GM13977 (cell line): ENCODE results near the gene DNAJC5G.

ENCODE experiments used
- DNase-seq: peaks from one replicate; pipeline ENCODE4 v3.0.0; 2012; ENCODE audit warnings: low spot score
- in situ Hi-C: fragments of 300-500 bp; cut with MboI; formaldehyde crosslinking; loops from one replicate; pipeline ENCODE4 v1.12.0; 2022; ENCODE audit warnings: low sequenced_read_pairs, low pct_unique_long_range_greater_than_20kb, mixed read lengths, inconsistent platforms; ENCODE audit not compliant: unreplicated experiment
- TF ChIP-seq, protein P1 (sequence below): IDR thresholded peaks from 2 replicates; pipeline ENCODE4 v1.5.1; 2012; ENCODE audit warnings: mild to moderate bottlenecking, control low read depth; ENCODE audit not compliant: insufficient read depth; ENCODE audit errors: extremely low read depth, missing control alignments

Gene DNAJC5G

DNA sequence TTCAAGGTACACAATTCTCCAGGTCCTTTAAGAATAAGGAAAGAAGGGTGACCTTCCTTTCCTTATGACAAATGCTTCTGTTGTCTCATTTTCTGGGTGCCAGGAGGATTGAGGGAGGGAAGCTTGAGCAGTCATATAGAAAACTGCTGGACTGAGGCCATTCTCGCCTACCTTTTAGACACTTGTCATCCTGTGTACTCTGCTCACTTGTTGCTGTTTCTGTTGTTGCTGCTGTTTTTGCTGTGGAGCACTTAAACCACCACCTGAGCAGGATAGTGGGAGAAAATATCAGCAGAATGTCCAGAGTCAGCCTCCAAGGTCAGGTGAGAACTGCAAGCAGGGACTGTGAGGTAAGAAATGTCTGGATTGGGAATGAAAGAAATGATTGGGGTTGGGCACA lies 2.8 kb downstream of the DNAJC5G start:
- no peak for DNase-seq
- in situ Hi-C loops, result loop anchor here (25.0 kb wide), 2 partner anchors 316 to 441 kb away; partner anchors contain the start of genes DPYSL5 and MAPRE3
- TF ChIP-seq, protein P1, sequence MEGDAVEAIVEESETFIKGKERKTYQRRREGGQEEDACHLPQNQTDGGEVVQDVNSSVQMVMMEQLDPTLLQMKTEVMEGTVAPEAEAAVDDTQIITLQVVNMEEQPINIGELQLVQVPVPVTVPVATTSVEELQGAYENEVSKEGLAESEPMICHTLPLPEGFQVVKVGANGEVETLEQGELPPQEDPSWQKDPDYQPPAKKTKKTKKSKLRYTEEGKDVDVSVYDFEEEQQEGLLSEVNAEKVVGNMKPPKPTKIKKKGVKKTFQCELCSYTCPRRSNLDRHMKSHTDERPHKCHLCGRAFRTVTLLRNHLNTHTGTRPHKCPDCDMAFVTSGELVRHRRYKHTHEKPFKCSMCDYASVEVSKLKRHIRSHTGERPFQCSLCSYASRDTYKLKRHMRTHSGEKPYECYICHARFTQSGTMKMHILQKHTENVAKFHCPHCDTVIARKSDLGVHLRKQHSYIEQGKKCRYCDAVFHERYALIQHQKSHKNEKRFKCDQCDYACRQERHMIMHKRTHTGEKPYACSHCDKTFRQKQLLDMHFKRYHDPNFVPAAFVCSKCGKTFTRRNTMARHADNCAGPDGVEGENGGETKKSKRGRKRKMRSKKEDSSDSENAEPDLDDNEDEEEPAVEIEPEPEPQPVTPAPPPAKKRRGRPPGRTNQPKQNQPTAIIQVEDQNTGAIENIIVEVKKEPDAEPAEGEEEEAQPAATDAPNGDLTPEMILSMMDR, result no peak

DNA sequence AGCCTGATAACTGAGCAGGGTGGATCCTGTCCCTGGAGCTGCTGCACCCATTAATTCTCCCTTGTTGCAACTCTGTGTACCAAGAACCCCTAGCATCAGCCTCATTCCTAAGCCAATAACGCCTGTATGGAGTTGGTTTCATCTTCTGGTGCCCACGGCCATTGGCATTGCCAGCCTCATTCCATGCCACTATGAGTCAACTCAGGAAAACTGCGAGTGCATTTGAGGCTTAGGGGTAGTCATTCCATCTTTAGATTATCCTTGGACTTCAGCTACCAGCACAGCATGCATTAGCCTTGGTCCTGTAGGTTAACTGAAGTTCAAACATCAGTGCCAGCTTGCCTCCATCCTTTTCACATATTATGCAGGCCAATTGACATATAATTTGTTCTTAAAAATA lies 5.6 kb downstream of the DNAJC5G start:
- no peak for DNase-seq
- in situ Hi-C loops, result loop anchor here (10.0 to 25.0 kb wide), 3 partner anchors 176 to 444 kb away; partner anchors contain the start of genes DPYSL5 and MAPRE3
- TF ChIP-seq, protein P1, result no peak

DNA sequence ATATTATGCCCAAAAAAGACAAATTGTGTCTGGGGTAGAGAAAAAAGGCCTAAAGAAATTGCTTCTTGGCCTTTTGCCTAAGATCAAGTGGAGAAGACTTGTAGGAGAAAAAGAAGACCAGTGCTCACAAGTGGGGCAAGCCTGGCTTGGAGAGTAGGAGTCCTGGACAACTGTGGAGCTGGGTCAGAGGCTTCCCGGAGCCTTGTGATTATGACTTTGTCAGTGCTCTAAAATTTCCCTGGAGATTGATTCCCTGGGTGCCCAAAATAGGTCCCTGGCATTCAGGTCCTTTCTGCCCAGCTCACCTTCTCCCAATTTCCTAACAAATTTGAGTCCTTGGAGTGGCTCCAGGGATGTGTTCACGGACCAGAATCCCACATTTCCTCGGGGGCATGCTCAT lies 6.2 kb downstream of the DNAJC5G start:
- in situ Hi-C loops, result loop anchor here (10.0 to 25.0 kb wide), 3 partner anchors 177 to 444 kb away; partner anchors contain the start of genes DPYSL5 and MAPRE3
- no peak for DNase-seq
- TF ChIP-seq, protein P1, result no peak

DNA sequence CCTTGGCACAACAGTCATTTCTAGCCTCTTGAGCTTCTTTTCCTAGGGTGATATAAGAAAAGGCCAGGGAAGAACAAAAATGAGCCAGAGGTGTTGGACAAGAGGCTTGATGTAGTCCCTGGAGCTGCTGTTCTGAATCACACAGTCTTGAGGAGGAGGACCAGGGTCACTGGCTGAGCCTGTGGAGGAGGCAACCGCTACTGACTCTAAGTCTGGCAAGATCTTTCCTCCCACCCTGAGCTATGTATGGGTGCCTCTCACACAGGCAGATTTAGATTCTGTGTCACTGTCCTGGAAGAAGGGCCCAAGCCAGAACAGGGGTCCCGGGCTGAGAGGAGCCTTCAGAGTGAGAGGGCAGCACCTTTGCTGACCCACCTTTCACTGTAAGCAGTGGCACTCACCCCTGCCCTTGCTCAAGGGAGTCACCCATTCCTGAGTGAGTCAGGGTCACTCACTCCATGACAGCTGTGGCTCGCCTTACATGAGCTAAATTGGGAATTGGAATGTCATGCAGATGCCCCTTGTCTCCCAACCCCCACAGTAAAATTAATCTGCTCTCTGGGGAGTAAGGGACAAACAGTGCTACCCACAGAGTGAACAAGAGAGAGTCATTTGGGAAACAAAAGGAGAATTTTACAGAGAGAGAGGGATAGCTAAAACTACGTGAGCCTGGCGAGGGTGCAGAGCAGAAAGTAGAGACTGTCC lies 6.8 kb downstream of the DNAJC5G start, which contains the start of gene TRIM54:
TSS of gene TRIM54 (plus strand) at position 575 of the 705 bp plus-strand sequence. CDS start 303 bp downstream, outside the sequence.
- no peak for DNase-seq
- in situ Hi-C loops, result loop anchor here (10.0 to 25.0 kb wide), 3 partner anchors 177 to 445 kb away; partner anchors contain the start of genes DPYSL5 and MAPRE3
- TF ChIP-seq, protein P1, result no peak

DNA sequence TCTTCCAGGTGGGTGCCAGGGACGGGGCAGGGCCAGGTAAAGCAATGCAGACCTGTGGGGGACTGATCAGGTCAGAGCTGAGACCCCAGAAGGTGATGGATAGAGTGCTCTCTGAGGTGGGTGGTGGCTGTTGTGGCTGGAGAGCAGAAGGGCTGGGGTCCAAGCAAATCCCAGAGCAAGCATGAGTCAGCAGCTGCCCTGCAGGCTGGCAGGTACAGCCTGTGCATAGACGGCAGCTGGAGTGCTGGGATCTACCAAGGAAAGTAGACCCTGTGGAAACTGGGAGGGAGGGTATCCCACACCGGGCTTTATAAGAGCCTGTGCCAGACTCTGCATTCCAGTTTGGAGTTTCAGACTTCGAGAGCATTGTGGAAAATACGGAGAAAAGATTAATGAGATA lies 7.7 kb downstream of the DNAJC5G start:
- in situ Hi-C loops, result loop anchor here (10.0 to 25.0 kb wide), 3 partner anchors 178 to 446 kb away; partner anchors contain the start of genes DPYSL5 and MAPRE3
- TF ChIP-seq, protein P1, result no peak
- no peak for DNase-seq

DNA sequence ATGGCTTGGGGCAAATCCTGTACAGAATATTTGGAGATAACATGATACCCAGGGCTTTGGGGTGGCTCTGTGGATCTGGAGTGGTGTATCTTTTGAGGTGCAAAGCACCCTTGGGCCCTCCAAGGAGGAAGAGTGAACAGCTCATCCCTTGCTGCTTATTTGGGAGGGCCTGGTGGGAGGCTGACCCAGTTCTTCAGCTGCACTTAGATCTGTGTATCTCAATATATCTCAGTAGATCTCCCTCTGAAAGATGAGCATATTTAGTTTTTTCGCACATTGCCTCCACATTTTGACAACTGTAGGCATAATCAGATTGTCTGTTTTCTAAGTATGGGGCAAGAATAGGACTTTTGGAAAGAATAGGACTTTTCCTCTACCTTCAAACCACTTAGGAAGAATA lies 9.8 kb downstream of the DNAJC5G start:
- TF ChIP-seq, protein P1, result no peak
- DNase-seq, result no peak
- in situ Hi-C loops, result loop anchor here (10.0 to 25.0 kb wide), 3 partner anchors 180 to 448 kb away; partner anchors contain the start of genes DPYSL5 and MAPRE3
